NCI-H460 (cell line): ENCODE data around the gene MFAP5. TPM values are rescaled to one million over a fixed set of nuclear protein-coding genes. Genes with fewer than 3 reads are reported as not detected.
A peak's percentile ranks its signal among the peaks of the same experiment; 100 is the strongest.
"Not testable (repeated sequence)": the region's sequence is repeated elsewhere in the genome, so short reads cannot be mapped to it uniquely, and the experiment has no call there.

Experiments used
- DNase-seq: peaks from one replicate; pipeline ENCODE4 v3.0.0-alpha.2; 2016; ENCODE audit warnings: low read depth; ENCODE audit errors: extremely low read depth
- small RNA-seq, 2 experiments: library from RNA; depleted of rRNA; stranded (forward); fragments of <200 nt; gene quantifications; one replicate each; pipeline ENCODE3, GENCODE V24; 2014
- total RNA-seq: library from RNA; depleted of rRNA; stranded (reverse); fragments of >200 nt; shearing (Covaris generic); gene quantifications from 2 replicates; pipeline ENCODE4 v1.2.3, GENCODE V29; 2014; rRNA removed

Gene MFAP5
- total RNA-seq, 1 experiment from 2014 or later, result not detected

DNA sequence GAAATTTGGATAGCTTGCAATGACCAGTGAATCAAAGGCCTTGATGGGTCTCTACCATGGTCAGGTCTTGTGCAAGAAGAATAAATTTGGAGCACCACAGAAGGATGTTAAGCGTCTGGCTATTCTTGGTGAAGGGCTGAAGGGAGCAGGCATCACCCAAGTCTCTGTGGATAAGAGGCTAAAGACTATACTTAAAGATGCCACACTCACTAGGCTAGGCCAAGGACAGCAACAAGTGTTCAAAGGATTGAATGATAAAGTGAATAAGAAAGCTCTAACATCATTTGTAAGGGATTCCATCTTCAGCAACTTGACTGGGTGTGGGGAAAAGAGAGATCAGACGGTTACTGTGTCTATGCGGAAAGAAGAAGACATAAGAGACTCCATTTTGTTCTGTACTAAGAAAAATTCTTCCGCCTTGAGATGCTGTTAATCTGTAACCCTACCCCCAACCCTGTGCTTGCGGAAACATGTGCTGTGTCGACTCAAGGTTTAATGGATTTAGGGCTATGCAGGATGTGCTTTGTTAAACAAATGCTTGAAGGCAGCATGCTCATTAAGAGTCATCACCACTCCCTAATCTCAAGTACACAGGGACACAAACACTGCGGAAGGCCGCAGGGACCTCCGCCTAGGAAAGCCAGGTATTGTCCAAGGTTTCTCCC lies 27.2 kb downstream of the MFAP5 start:
- DNase-seq, result not testable (repeated sequence)

DNA sequence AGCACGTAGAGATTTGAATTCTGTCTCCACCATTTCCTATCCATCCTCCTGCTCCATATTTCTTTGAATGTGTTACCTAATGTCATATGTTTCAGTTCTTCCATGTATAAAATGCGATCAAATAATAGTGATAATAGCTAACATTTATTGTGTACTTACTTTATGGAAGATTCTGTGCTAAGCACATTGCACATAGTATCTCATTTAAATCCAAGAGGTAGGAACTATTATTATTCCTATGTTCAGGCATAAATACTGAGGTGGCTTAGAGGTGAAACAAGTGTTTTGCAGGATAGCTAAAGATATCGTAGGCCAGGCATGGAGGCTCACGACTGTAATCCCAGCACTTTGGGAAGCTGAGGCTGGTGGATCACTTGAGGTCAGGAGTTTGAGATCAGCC lies 32.5 kb downstream of the MFAP5 start:
- no peak for DNase-seq

- DNase-seq, result no peak
These were observed 33.1 kb downstream of the MFAP5 start for GRCh38 chr12:8629486-8630033.

GRCh38 chr12:8628731-8629130 lies 33.9 kb downstream of the MFAP5 start:
- no peak for DNase-seq

- not testable (repeated sequence) for DNase-seq
These were observed 37.9 kb downstream of the MFAP5 start for GRCh38 chr12:8624750-8625149.

- no peak for DNase-seq
These were observed 40.0 kb downstream of the MFAP5 start for GRCh38 chr12:8622646-8623045.

DNA sequence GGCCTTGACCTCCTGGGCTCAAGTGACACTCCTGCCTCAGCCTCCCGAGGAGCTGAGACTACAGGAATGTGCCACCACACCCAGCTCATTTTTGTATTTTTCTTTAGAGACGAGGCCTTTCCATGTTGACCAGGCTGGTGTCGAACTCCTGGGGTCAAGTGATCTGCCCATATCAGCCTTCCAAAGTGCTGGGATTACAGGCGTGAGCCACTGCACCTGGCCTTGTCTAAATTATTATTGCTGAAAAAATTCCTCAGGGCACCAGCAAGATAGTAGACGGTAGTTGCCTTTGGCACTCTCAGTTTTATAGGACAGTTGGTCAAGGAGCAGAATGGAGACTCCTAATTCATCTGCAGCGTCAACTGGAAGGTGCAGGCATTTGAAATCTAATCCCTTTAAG lies 47.4 kb downstream of the MFAP5 start:
- DNase-seq, result no peak

DNA sequence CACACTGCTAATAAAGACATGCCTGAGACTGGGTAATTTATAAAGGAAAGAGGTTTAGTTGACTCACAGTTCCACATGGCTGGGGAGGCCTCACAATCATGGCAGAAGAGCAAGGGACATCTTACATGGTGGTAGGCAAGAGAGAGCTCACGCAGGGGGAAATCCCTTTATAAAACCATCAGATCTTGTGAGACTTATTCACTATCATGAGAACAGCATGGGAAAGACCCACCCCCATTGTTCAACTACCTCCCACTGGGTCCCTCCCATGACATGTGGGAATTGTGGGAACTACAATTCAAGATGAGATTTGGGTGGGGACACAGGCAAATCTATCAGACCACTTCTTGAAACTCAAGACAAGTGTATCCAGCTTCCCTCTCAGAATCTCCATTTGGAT lies 48.7 kb downstream of the MFAP5 start:
- not testable (repeated sequence) for DNase-seq

GRCh38 chr12:8612629-8613028 lies 50.0 kb downstream of the MFAP5 start, which contains the start of gene AICDA:
Gene AICDA, minus strand, starts transcription at chr12:8612859. Its CDS starts 92 bp downstream, at chr12:8612767.
- no peak for DNase-seq

- DNase-seq, result peak; percentile 26
These were observed 53.5 kb downstream of the MFAP5 start for GRCh38 chr12:8609061-8609570.

DNA sequence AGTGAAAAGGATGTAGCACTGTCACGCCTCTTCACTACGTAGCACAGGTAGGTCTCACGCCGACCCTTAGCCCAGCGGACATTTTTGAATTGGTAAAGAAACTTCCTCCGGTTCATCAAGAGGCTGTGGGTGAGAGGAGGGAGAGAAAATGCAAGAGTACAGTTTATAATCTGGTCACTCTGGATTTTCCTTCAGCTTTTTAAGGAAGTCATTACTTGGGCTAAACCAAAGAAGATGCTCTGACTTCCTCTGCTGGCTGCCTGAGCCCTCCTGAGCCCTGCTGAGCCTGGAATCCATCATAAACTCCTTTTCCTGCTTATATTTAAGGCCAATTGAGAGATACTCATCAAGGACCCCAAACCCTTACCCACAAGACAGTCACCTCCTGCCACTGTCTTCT lies 55.7 kb downstream of the MFAP5 start:
- DNase-seq, result no peak

DNA sequence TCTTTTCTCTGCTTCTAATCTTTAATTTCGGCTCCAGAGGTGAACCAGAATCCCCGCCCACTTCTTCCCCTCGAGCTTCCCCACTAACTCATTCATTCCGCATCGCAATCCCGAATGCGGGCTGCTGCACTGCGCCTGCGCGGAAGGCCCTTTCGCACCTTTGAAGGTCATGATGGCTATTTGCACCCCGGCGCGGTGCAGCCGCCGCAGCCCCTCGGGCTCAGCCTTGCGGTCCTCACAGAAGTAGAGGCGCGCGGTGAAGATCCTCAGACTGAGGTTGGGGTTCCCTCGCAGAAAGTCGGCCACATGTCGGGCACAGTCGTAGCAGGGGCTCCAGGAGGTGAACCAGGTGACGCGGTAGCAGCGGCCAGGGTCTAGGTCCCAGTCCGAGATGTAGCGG lies 57.6 kb downstream of the MFAP5 start:
- no peak for DNase-seq

DNA sequence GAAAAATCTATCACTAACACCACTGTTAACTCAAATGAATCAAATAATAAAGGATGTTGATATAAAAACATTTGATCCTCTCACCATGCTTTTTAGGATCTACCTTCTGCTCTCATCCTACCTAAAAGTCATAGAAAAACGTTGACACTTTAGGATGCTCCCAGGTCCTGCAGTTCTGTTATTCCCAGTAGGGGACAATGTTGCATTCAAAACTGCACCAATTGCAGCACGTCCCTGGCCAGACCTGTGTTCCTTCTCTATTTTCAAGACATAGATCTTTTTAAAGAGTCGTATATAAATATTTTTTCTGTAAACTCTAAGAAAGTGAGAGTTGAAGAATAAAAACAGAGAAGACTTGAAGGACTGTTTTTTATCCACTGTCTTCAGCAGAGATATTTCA lies 58.8 kb downstream of the MFAP5 start:
- no peak for DNase-seq

- DNase-seq, result no peak
These were observed 59.3 kb downstream of the MFAP5 start for GRCh38 chr12:8603286-8603685.

DNA sequence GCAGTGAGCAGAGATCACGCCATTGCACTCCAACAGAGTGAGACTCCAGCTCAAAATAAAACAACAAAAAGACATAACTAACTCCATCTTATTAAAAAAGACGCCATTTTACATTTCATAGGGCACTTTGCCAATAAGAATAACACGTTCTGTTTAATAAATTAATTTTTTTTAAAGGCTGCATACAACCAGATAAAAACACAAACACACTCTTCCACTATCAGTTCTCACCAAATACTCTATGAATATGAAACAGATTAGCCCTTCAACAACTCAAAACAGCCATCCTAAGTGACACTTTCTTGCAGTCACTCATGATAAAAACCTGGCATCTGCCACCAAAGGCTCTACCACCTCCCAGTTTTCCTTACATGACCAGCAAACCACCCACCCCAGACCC lies 66.1 kb downstream of the MFAP5 start:
- DNase-seq, result no peak

Small RNA genes lying within 50 kb of the gene (small RNA-seq; reads per million reads assigned to genes)
- 0 reads per million in 2 experiments for gene RF00564

Other genes with a start within 250 kb of the MFAP5 start
- not detected in 2 replicates for gene CLEC6A, start 206.9 kb downstream of the MFAP5 start, total RNA-seq
- gene CLEC4D, start 149.3 kb downstream of the MFAP5 start, total RNA-seq, result not detected in 2 replicates
- not detected in 2 replicates for gene CLEC4E, start 121.9 kb downstream of the MFAP5 start, total RNA-seq
- not detected in 2 replicates for gene AICDA, start 50.0 kb downstream of the MFAP5 start, total RNA-seq
- 13.7 and 15.1 TPM in 2 replicates for gene RIMKLB, start 35.2 kb upstream of the MFAP5 start, total RNA-seq
- not detected in 2 replicates for gene A2ML1, start 159.8 kb upstream of the MFAP5 start, total RNA-seq